Heart left ventricle (tissue), 16 donors: Measurements from ENCODE around the gene CUBN. TPM values are rescaled to one million over a fixed set of nuclear protein-coding genes. Genes with fewer than 3 reads are reported as not detected.

Experiments
- ATAC-seq, 4 donors: fragments of 200-7000 bp; cut with Tn5 transposase; one replicate each; pipeline ENCODE4 v1.9.1; 2020 to 2022; ENCODE audit warnings: moderate library complexity in 4 of 4, mild to moderate bottlenecking in 3 of 4, moderate number of reproducible peaks in 1 of 4
- DNase-seq, 5 donors: peaks; one replicate each; pipeline ENCODE4 v3.0.0-alpha.2; 2020
- H3K27ac ChIP-seq, 12 donors: fragments of 200-600 bp; sonication (generic) in 4 of 12; one replicate each; pipeline versions ENCODE4 v1.5.0 to v1.8.0; 2016 to 2022; ENCODE audit warnings: mild to moderate bottlenecking in 2 of 12
- H3K27me3 ChIP-seq, 9 donors: fragments of 200-600 bp; sonication (generic) in 2 of 9; one replicate each; pipeline versions ENCODE4 v1.5.1 to v1.8.0; 2016 to 2022; ENCODE audit warnings: mild to moderate bottlenecking in 3 of 9
- H3K36me3 ChIP-seq, 9 donors: fragments of 200-600 bp; sonication (generic) in 2 of 9; one replicate each; pipeline versions ENCODE4 v1.5.0 to v1.8.0; 2018 to 2022; ENCODE audit warnings: mild to moderate bottlenecking in 2 of 9
- H3K4me1 ChIP-seq, 12 donors: fragments of 200-600 bp; sonication (generic) in 4 of 12; one replicate each; pipeline versions ENCODE4 v1.5.0 to v1.8.0; 2016 to 2022; ENCODE audit warnings: mild to moderate bottlenecking in 3 of 12
- H3K4me3 ChIP-seq, 12 donors: fragments of 200-600 bp; sonication (generic) in 4 of 12; one replicate each; pipeline versions ENCODE4 v1.5.0 to v1.8.0; 2017 to 2022; ENCODE audit warnings: mild to moderate bottlenecking in 9 of 12, moderate library complexity in 4 of 12
- H3K9me3 ChIP-seq, 12 donors: fragments of 200-600 bp; sonication (generic) in 4 of 12; one replicate each; pipeline versions ENCODE4 v1.5.0 to v1.8.0; 2016 to 2022; ENCODE audit warnings: mild to moderate bottlenecking in 1 of 12
- CTCF ChIP-seq, 12 donors: fragments of 200-600 bp; sonication (generic) in 4 of 12; IDR thresholded peaks; one replicate each; pipeline versions ENCODE4 v1.5.0 to v1.8.0; 2018 to 2022; ENCODE audit warnings: antibody characterized with exemption in 12 of 12, mild to moderate bottlenecking in 5 of 12
- POLR2A ChIP-seq, 2 donors: fragments of 450-650 bp; IDR thresholded peaks; one replicate each; pipeline ENCODE4 v1.6.1; 2017; ENCODE audit warnings: antibody characterized with exemption in 2 of 2, mild to moderate bottlenecking in 2 of 2, moderate library complexity in 2 of 2
- WGBS, 4 donors: extraction: QIAGEN DNeasy Blood & Tissue Kit in 2 of 4; methylation state at CpG; one replicate each; pipeline versions ENCODE4 v1.1.5 to v1.1.7; 2013 to 2018; 5-methylcytosine and 5-hydroxymethylcytosine counted together
- intact Hi-C, 10 donors: fragments of 100-400 bp; cut with DNase I; formaldehyde crosslinking; loops; one replicate each; pipeline versions ENCODE4 v1.11.1 to v1.14.2; 2022
- polyA plus RNA-seq, 2 donors: library from polyadenylated mRNA; stranded (reverse); fragments of 200-250 nt; gene quantifications; one replicate each; pipeline ENCODE4 v1.2.3, GENCODE V29; 2013
- total RNA-seq, 9 donors: library from RNA; depleted of rRNA in 2 of 9; stranded (reverse); fragments of >200 nt in 2 of 9; fragmentation: NEBNext Ultra II Directional in 3 of 9; extraction: Animal tissue kit (Norgen Biotek cat#: 25700) in 3 of 9; gene quantifications; one replicate each; pipeline versions ENCODE4 v1.1.0 to v1.2.4, GENCODE V29; 2016 to 2023
- donor health status: ischemic (EF 13 %, LVEDD 7.1; RV severe dilation, severe dysfunction).
- donor health status: healthy with polysubstance abuse.
- donor health status: DM: no; HTN: yes; CAD: no.
- donor health status: DM: no; HTN: no; CAD: no.
- donor health status: ischemic (EF 25% LVEDD 6.9; RV normal size, moderate dysfunction).
- donor health status: ischemic (EF 25% LVEDD 5.7; RV mildly dilated, moderate dysfunction).
- donor health status: healthy.
- donor health status: DM: yes; HTN: yes; CAD: no.
- donor health status: ischemic (EF 35%, LVEDD 5.7; RV mildly dilated, moderate dysfunction).
- donor health status: nonischemic (EF 11% LVEDD 7.7; RV severe dilation, severe dysfunction).
- donor health status: DM: yes; HTN: yes; CAD: no.
- donor health status: PGD.
- donor health status: ischemic (EF 29% LVEDD 5.4; RV normal size, mild dysfunction).
- donor health status: nonischemic (EF 23%, LVEDD 6.1; RV moderate dilation, normal function).

The CUBN gene
- total and polyA plus RNA-seq, 11 donors, result 0.07 to 1.5 (median 0.44) TPM

- TF ChIP-seq CTCF (IDR thresholded peaks at IDR 0.05) (no peak), POLR2A (IDR thresholded peaks at IDR 0.05) (no peak)
- no peak for ATAC-seq
- 87 to 93% (median 92%) methylated on average over 3 of the region's 3 CpGs for WGBS, 4 donors
Measured at GRCh38 chr10:17053513-17053912, 76.1 kb downstream of the CUBN start.

GRCh38 chr10:17053061-17053460 lies 76.5 kb downstream of the CUBN start:
- H3K4me3 ChIP-seq, result no peak overlapping the region
- intact Hi-C loops, result no loop called here
- no peak for ATAC-seq

More at GRCh38 chr10:17053513-17053912, 76.1 kb downstream of the CUBN start:
- Histone ChIP-seq H3K4me1 (no peaks in the 10 kb centered on the region), H3K27ac (no peak overlapping the region), H3K9me3 (peaks cover 0 to 15% (median 0%) of the 10 kb centered on the region in 12 donors), H3K36me3 (no peaks in the 10 kb centered on the region), H3K27me3 (no peaks in the 10 kb centered on the region), H3K4me3 (no peak overlapping the region)
- no peak for DNase-seq
- intact Hi-C loops, result no loop called here

GRCh38 chr10:17051851-17052250 lies 77.8 kb downstream of the CUBN start:
- DNase-seq, result no peak
- WGBS, 4 donors, result 90 to 95% (median 93%) methylated on average over 3 of the region's 3 CpGs
- no peak overlapping the region for H3K4me3 ChIP-seq
- H3K9me3 ChIP-seq, result peaks cover 0 to 15% (median 0%) of the 10 kb centered on the region in 12 donors
- no peaks in the 10 kb centered on the region for H3K27me3 ChIP-seq
- H3K36me3 ChIP-seq, result no peaks in the 10 kb centered on the region
- ATAC-seq, result no peak
- intact Hi-C loops, result no loop called here
- H3K4me1 ChIP-seq, result no peaks in the 10 kb centered on the region
- no peak overlapping the region for H3K27ac ChIP-seq
- TF ChIP-seq POLR2A (IDR thresholded peaks at IDR 0.05), result no peak
- TF ChIP-seq CTCF (IDR thresholded peaks at IDR 0.05), result no peak

More at GRCh38 chr10:17053061-17053460, 76.5 kb downstream of the CUBN start:
- H3K27me3 ChIP-seq, result no peaks in the 10 kb centered on the region
- no peak overlapping the region for H3K27ac ChIP-seq
- DNase-seq, result no peak
- H3K9me3 ChIP-seq, result peaks cover 0 to 15% (median 0%) of the 10 kb centered on the region in 12 donors
- H3K4me1 ChIP-seq, result no peaks in the 10 kb centered on the region
- H3K36me3 ChIP-seq, result no peaks in the 10 kb centered on the region
- TF ChIP-seq CTCF (IDR thresholded peaks at IDR 0.05) (no peak), POLR2A (IDR thresholded peaks at IDR 0.05) (no peak)

DNA sequence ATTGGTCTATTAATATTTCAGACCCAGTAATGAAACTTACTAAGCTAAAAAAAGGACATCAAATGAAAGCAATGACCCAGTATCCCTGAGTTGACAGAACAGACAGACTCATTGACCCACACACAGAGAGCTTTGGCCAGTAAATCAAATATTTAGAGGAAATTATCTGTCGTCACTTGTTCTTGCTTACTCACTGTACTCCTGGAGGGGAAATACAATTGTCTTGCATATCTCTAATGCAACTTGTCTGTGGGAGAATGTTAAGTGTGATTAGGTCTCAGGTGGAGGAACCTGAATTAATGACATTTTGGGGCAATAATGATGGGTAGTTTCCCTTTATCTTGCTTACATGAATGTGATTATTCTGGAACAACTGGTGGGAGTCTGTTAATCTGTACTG lies 80.4 kb downstream of the CUBN start:
- H3K27me3 ChIP-seq, result no peaks in the 10 kb centered on the region
- no peak overlapping the region for H3K4me3 ChIP-seq
- H3K36me3 ChIP-seq, result no peaks in the 10 kb centered on the region
- intact Hi-C loops, result no loop called here
- H3K4me1 ChIP-seq, result no peaks in the 10 kb centered on the region
- ATAC-seq (no peak), DNase-seq (no peak)
- TF ChIP-seq CTCF (IDR thresholded peaks at IDR 0.05) (no peak), POLR2A (IDR thresholded peaks at IDR 0.05) (no peak)
- WGBS, 4 donors, result 68 to 93% (median 73%) methylated on average over 1 of the region's 1 CpG
- peaks cover 0 to 15% (median 0%) of the 10 kb centered on the region in 12 donors for H3K9me3 ChIP-seq
- no peak overlapping the region for H3K27ac ChIP-seq
